HG02763 (cell line): ENCODE measurements around the gene TUBB1.

ENCODE experiments used
- ATAC-seq: cut with Tn5 transposase; IDR thresholded peaks from one replicate; pipeline ENCODE4 v1.9.1; 2021; ENCODE audit warnings: mild to moderate bottlenecking, moderate library complexity; ENCODE audit not compliant: unreplicated experiment

Gene TUBB1

GRCh38 chr20:59017493-59018231, 1.6 kb upstream of the TUBB1 start:
- no peak for ATAC-seq

GRCh38 chr20:59018817-59019216, 412 bp upstream of the TUBB1 start:
- no peak for ATAC-seq

DNA sequence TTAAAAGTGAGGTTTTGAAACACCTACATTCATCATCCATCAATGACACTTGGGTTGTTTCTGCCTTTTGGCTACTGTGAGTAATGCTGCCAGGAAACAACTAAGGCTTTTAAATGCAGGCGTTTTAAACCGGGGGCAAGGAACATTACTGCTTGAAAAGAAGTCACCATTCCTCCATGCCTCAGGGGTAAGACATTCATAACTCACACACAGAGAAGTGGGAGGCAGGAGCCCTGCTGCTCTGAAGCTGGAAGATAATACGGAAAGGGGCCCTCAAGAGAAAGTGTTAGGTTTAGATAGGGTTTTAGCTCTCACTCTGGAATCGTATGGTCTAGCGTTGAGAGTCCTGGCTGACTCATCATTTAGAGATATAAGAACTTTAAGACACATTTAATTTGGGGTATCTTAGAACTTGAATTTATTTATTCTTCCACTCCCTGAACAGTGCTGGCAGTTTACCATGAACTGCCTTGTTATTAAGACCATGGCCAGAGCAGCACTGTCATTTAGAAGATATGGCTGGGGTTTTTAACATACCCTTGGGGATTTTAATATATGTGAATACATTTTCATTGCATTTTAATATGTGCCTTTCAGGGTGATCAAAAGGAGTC, 1.8 kb downstream of the TUBB1 start:
- no peak for ATAC-seq

GRCh38 chr20:59022754-59023153, 3.5 kb downstream of the TUBB1 start:
- ATAC-seq = no peak

GRCh38 chr20:59023616-59024015, 4.4 kb downstream of the TUBB1 start:
- ATAC-seq = no peak

- no peak for ATAC-seq
Measured at GRCh38 chr20:59024111-59024530, 4.9 kb downstream of the TUBB1 start.

- ATAC-seq = no peak
Measured at GRCh38 chr20:59025086-59025485, 5.9 kb downstream of the TUBB1 start.

GRCh38 chr20:59025511-59025910, 6.3 kb downstream of the TUBB1 start:
- no peak for ATAC-seq

GRCh38 chr20:59026904-59027740, 7.9 kb downstream of the TUBB1 start:
- no peak for ATAC-seq

DNA sequence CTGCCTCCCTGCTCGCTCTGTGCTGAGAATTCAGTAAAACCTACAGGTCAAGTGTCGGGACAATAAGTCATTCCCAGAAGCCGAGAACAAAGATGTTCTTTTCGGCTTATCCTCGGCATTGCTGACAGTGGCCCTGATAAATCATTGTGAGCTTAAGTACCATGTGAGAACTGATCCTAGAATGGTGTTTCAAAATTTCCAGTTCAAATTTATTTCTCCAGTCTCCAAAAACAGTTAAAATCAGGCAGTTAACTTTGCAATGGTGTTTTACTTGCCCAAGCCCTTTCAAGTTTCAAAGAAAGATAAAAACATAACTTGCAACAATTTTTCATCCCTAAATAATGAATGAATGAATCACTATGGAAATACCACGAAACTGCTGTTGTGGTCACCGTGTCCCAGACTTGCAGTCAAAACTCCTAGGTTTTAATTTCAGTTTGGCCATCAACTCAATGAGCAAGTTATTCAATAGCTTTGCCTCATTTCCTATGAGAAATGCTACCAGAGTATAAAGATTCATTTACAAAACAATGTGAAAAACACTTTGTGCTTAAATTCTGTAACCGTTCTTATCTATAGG, 8.6 kb downstream of the TUBB1 start:
- ATAC-seq = no peak

GRCh38 chr20:59028812-59029211, 9.6 kb downstream of the TUBB1 start:
- no peak for ATAC-seq

- ATAC-seq = no peak
Measured at GRCh38 chr20:59030911-59031563, 11.8 kb downstream of the TUBB1 start.

- no peak for ATAC-seq
Measured at GRCh38 chr20:59031564-59032022, 12.4 kb downstream of the TUBB1 start.

DNA sequence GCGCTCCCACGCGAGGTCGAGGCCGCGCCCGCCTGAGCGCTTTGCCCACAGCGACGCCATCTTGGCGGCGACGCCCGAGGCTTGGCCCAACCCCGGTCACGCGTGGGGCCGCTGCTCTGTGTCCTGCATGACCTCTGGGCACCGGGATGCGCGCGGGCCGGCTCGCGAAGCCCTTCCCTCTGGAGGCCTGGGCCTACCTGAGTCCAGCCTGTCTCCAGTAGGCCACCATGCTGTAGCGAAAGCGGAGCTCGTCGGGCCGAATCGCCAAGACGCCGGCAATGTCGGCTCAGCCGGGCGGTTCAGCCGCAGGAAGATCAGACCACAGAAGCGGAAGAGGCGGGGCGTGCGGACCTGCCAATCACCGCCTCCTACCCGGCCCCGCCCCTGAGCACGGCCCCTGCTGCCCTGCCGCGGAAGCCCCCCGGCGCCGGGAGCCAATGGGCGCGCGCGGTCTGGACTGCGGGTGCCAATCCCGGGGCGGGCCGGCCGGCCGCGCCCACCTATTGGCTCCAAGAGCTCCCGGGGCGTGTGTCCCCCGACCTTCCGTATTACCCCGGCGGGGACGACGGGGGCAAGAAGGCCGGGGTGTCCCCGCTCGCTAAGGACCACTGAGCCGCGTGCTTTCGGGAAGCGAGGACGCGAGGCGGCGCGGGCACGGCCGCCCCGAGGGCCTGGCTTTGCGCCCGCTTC, 12.9 kb downstream of the TUBB1 start, which contains the start of gene ATP5F1E:
ATP5F1E (minus strand) TSS at position 313 of the 690 bp plus-strand sequence; CDS start at position 229, 84 bp downstream.
- ATAC-seq = peak; percentile 96

DNA sequence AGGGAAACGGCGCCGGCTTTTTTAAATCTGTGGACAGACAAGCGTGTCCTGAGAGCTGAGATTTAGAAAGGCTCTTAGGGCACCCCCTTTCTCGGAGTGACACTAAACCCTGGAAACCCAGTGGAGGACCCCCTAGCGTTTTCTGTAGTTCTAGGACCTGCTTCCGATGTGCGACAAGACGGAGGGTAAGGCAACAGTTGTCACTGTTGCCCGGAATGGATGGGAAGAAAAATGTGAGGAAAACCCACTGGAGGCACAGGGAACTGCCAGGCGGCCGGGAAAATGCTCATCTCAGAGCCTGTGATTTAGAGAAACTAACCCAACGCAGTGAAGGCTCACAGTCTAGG, 13.5 kb downstream of the TUBB1 start:
- no peak for ATAC-seq

GRCh38 chr20:59033093-59033492, 13.9 kb downstream of the TUBB1 start:
- ATAC-seq = no peak

DNA sequence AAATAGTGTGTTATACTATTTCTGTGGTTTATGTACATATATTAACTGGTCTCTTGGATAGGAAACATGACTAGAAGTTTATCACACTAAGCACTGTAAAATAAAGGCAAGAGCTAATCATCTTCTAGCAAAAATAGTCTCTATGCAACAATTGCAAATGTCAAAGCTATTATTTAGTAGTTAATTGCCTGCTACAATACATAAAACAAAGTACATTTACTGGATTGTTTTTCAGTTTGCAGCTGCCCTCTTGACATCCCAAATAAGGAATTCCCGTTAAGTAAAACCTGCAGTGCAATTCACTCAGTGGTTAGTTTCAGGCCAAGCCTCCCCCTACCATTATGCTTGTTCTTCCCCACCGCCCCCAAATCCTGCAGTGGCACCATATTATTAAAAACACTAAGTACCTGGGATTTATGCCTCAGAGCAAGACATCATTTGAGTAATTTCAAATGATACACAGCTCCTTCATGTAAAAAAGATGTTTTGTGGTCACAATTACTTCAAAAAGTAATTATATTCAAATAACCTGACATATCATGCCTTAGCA, 14.5 kb downstream of the TUBB1 start:
- no peak for ATAC-seq

DNA sequence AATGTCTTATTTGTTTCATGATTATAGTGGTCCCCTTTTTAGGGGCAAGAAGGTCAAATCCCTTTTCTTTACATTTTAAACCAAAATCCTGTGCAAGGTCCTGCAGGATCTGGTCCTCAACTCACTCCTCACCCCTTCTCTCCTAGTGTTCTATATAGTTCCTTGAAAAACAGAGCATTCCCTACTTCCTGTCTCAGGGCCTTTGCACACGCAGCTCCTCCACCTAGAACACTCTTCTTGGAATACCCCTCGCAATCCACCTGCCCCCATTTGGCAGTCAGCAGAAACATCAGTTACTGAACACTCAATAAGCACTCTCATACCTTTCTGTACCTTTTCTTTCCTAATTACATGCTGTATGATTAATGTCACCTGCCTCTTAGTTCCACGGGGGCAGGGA, 16.2 kb downstream of the TUBB1 start:
- ATAC-seq = no peak

DNA sequence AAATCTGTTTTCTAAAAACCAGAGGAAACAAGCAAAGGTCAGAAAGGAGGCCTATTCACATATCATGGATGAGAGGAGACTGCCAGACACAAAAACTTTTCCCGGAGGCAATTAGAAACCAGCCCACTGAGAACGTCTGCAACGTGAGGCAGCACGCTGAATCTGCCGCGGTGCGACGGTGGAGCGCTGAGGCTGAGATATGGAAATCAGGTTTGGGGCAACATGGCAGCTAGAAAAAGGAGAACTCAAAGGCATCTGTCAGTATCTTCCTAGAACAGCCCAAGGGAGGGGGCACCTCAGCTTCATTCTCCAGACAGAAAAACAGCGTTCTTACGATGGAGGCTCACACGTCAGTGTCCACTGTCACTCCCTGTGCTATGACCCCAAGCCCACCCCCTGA, 18.2 kb downstream of the TUBB1 start:
- ATAC-seq = no peak

DNA sequence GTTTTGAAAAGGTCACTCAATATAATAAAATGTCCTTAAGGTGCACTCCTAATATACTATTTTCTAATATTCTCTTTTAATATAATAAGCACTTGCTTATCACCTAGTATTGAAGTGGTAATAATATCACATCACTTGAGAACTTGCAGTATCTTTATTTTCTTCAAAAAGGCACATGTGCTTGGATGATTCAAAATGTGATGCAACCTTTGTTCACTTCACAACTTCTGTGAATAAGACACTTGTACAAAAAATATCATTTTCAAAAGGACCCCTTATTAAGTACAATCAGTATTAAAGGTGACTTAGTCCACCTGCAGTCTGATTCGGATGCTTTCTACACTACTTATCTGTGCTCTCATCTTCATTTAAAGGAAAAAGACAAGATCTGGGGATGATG, 20.0 kb downstream of the TUBB1 start:
- no peak for ATAC-seq
